PC-9 (cell line): Measurements from ENCODE around the gene SLC12A3.

Source experiments
- CTCF ChIP-seq: fragments of 200-600 bp; sonication (generic); conservative IDR thresholded peaks from 2 replicates; pipeline ENCODE4 v1.6.1; 2017; ENCODE audit warnings: mixed run types, antibody characterized with exemption, mild to moderate bottlenecking, moderate library complexity
- EZH2 ChIP-seq: fragments of 200-600 bp; sonication (generic); IDR thresholded peaks from 2 replicates; pipeline ENCODE4 v1.8.0; 2017; ENCODE audit warnings: antibody characterized with exemption, low read depth

- TF ChIP-seq CTCF (no peak), EZH2 (no peak)
Observed at GRCh38 chr16:56961386-56961785, 96.4 kb downstream of the SLC12A3 start.
